Activated gamma-delta T cell treated with anti-CD3 and anti-CD28 coated beads, Interleukin-2, amount 50 U/mL, for 16 hours (primary cell): ENCODE data around the gene ZBTB20.

Source experiments
- DNase-seq: peaks from one replicate; pipeline ENCODE4 v3.0.0-alpha.2; 2020; ENCODE audit warnings: low read depth

ZBTB20 gene

GRCh38 chr3:114671741-114672510, 475.2 kb downstream of the ZBTB20 start:
- DNase-seq: no peak

GRCh38 chr3:114669614-114670013, 477.5 kb downstream of the ZBTB20 start:
- DNase-seq: no peak

- DNase-seq: no peak
Measured at GRCh38 chr3:114668099-114668498, 479.0 kb downstream of the ZBTB20 start.

- DNase-seq: no peak
Measured at GRCh38 chr3:114666623-114667022, 480.5 kb downstream of the ZBTB20 start.

- DNase-seq: no peak
Measured at GRCh38 chr3:114664006-114664405, 483.1 kb downstream of the ZBTB20 start.

- no peak for DNase-seq
Measured at GRCh38 chr3:114660808-114661207, 486.3 kb downstream of the ZBTB20 start.

GRCh38 chr3:114660124-114660523, 487.0 kb downstream of the ZBTB20 start:
- no peak for DNase-seq

GRCh38 chr3:114659109-114660061, 487.7 kb downstream of the ZBTB20 start:
- no peak for DNase-seq

GRCh38 chr3:114651555-114651954, 495.5 kb downstream of the ZBTB20 start:
- no peak for DNase-seq

GRCh38 chr3:114650808-114651207, 496.3 kb downstream of the ZBTB20 start:
- DNase-seq: no peak

GRCh38 chr3:114649331-114649730, 497.8 kb downstream of the ZBTB20 start:
- no peak for DNase-seq

GRCh38 chr3:114646526-114646925, 500.6 kb downstream of the ZBTB20 start:
- DNase-seq: no peak

- DNase-seq: no peak
Measured at GRCh38 chr3:114645392-114645791, 501.7 kb downstream of the ZBTB20 start.

- no peak for DNase-seq
Measured at GRCh38 chr3:114644367-114644766, 502.7 kb downstream of the ZBTB20 start.

- DNase-seq: no peak
Measured at GRCh38 chr3:114642951-114643741, 503.9 kb downstream of the ZBTB20 start.

- DNase-seq: no peak
Measured at GRCh38 chr3:114640126-114640525, 507.0 kb downstream of the ZBTB20 start.

- DNase-seq: no peak
Measured at GRCh38 chr3:114639171-114639570, 507.9 kb downstream of the ZBTB20 start.

- DNase-seq: no peak
Measured at GRCh38 chr3:114635878-114636277, 511.2 kb downstream of the ZBTB20 start.

- no peak for DNase-seq
Measured at GRCh38 chr3:114634635-114635034, 512.5 kb downstream of the ZBTB20 start.

- no peak for DNase-seq
Measured at GRCh38 chr3:114632757-114633424, 514.2 kb downstream of the ZBTB20 start.

- no peak for DNase-seq
Measured at GRCh38 chr3:114627770-114628169, 519.3 kb downstream of the ZBTB20 start.

- DNase-seq: no peak
Measured at GRCh38 chr3:114626751-114627150, 520.3 kb downstream of the ZBTB20 start.
